Sigmoid colon (tissue), 4 donors: ENCODE results near the gene ADARB2.

Experiments
- EP300 ChIP-seq, 4 donors: sonication (generic); formaldehyde crosslinking; IDR thresholded peaks; one replicate each; pipeline ENCODE4 v1.6.1; 2017; ENCODE audit warnings: antibody characterized with exemption in 4 of 4
- POLR2A ChIP-seq, 2 donors: fragments of 450-650 bp; IDR thresholded peaks; one replicate each; pipeline ENCODE4 v1.6.1; 2016; ENCODE audit warnings: antibody characterized with exemption in 2 of 2, mild to moderate bottlenecking in 2 of 2, moderate library complexity in 2 of 2
- POLR2AphosphoS5 ChIP-seq, 4 donors: sonication (generic); formaldehyde crosslinking; IDR thresholded peaks; one replicate each; pipeline ENCODE4 v1.6.1; 2017; ENCODE audit warnings: antibody characterized with exemption in 4 of 4
- TF ChIP-seq, protein P1 (sequence below), 4 experiments: fragments of 450-650 bp in 3 of 4; fragments of 200-600 bp in 1 of 4; IDR thresholded peaks; one replicate each; pipeline ENCODE4 v1.5.1; 2016 to 2019; ENCODE audit warnings: antibody characterized with exemption in 4 of 4, mild to moderate bottlenecking in 3 of 4, moderate library complexity in 2 of 4

DNA sequence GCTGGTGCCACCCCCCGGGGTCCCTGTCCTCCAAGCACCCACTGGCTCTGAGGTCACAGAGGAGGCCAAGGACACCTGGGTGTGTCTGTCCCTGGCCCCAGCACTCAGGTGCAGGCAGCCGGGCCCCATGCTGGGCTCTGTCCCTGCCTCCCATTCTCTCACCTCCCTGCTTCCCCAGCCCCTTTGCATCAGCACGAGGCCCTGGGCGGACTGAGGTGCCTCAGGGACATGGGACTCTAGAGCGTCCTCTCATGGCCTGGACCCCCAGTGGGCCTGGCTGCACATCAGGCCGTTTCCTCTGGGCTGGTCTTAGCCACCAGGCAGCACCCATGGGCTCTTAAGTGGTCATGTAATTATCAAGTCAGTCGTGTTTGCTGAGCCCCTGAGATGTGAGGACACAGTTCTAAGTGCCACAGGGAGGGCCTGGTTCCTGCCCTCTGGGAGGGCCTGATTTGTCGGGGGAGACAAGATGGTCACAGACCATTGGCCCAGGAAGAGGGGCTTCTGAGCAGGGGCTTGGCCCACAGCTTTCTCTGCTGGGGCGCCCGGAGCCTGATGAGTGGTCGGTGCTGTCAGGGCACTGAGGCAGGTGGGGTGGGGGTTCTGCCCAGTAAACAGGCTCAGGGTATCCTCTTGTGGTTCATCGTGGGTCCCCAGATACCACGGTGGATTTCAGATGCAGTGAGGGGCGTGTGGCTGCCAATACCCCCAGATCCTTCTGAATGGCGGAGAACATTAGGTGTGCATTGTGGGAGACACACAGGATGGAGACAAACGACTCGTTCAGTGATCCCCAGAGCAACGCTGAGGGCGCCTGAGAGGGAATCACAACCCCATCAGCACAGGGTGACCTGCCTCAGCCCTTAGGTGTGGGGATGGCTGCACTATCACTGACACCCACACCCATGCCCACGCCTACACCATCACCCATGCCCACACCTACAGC lies 528.7 kb downstream of the ADARB2 start:
- TF ChIP-seq, protein P1, sequence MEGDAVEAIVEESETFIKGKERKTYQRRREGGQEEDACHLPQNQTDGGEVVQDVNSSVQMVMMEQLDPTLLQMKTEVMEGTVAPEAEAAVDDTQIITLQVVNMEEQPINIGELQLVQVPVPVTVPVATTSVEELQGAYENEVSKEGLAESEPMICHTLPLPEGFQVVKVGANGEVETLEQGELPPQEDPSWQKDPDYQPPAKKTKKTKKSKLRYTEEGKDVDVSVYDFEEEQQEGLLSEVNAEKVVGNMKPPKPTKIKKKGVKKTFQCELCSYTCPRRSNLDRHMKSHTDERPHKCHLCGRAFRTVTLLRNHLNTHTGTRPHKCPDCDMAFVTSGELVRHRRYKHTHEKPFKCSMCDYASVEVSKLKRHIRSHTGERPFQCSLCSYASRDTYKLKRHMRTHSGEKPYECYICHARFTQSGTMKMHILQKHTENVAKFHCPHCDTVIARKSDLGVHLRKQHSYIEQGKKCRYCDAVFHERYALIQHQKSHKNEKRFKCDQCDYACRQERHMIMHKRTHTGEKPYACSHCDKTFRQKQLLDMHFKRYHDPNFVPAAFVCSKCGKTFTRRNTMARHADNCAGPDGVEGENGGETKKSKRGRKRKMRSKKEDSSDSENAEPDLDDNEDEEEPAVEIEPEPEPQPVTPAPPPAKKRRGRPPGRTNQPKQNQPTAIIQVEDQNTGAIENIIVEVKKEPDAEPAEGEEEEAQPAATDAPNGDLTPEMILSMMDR (IDR thresholded peaks at IDR 0.05) = no peak
- no peak for TF ChIP-seq POLR2A (IDR thresholded peaks at IDR 0.05)
- TF ChIP-seq POLR2AphosphoS5 (IDR thresholded peaks at IDR 0.05) = no peak
- TF ChIP-seq EP300 (IDR thresholded peaks at IDR 0.05) = no peak
